Measurements from ENCODE around the gene CORO1A.

Gene CORO1A

DNA sequence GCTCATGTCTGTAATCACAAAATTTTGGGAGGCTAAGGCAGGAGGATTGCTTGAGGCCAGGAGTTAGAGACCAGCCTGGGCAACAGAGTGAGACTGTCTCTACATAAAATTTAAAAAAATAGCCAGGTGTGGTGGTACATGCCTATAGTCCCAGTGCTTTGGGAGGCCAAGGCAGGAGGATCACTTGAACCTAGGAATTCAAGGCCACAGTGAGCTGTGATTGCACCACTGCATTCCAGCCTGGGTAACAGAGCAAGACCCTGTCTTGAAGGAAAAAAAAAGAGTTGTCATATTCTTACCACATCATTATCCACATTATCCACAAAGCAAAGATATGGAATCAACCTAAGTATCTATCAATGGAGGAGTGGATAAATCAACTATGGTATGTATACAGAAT, 39.4 kb upstream of the CORO1A start:
- no peak for DNase-seq (ENCODE audit: low read depth, low spot score)
- no peaks in the 10 kb centered on the region for H3K9me3 ChIP-seq (ENCODE audit: low read depth, low read length)
- TF ChIP-seq POLR2AphosphoS5 (IDR thresholded peaks at IDR 0.05; ENCODE audit: borderline replicate concordance, low read depth, low read length) = no peak
- no peak for TF ChIP-seq FOXP2 (optimal IDR thresholded peaks at IDR 0.05; ENCODE audit: control extremely low read depth, extremely low read length, insufficient read depth)
- TF ChIP-seq EZH2 (IDR thresholded peaks at IDR 0.05) = no peak
- H3K27ac ChIP-seq = no peak overlapping the region
- no peaks in the 10 kb centered on the region for H3K36me3 ChIP-seq (ENCODE audit: insufficient read depth, low read length)
- H3K9ac ChIP-seq (ENCODE audit: insufficient read length) = no peak overlapping the region
- H3K4me3 ChIP-seq = no peak overlapping the region

DNA sequence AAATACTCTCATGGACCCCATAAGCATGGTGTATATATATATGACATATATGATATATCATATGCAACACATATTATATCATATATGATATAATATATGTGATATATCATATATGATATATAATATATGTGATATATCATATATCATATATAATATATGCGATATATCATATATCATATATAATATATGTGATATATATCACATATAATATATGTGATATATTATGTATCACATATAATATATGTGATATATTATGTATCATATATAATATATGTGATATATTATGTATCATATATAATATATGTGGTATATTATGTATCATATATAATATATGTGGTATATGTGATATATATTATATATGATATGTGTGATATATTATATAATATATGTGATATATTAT, 38.5 kb upstream of the CORO1A start:
- H3K9ac ChIP-seq (ENCODE audit: insufficient read length) = no peak overlapping the region

DNA sequence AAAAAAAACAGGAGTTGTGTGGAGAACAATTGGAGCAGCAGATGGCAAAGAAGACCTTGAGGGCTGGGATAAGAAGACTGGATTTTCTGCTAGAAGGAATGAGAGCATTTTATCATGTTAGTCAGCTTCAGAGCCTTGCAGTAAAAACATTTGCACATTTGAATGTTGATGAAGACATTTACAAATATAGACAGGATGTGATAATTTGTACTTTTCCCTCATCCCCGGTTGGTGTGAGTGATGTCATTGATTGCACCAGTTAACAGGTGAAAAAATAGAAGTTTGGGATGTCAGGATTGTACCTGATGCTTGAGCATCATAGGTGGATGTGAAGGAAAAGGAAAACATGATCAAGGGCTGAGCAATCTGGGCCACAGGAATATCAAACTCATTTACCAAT, 37.7 kb upstream of the CORO1A start:
- DNase-seq (ENCODE audit: low read depth, low spot score) = no peak
- TF ChIP-seq POLR2AphosphoS5 (IDR thresholded peaks at IDR 0.05; ENCODE audit: borderline replicate concordance, low read depth, low read length) (no peak), EZH2 (IDR thresholded peaks at IDR 0.05) (no peak), FOXP2 (optimal IDR thresholded peaks at IDR 0.05; ENCODE audit: control extremely low read depth, extremely low read length, insufficient read depth) (no peak)
- no peak overlapping the region for H3K4me3 ChIP-seq
- H3K36me3 ChIP-seq (ENCODE audit: insufficient read depth, low read length) = no peaks in the 10 kb centered on the region
- no peak overlapping the region for H3K27ac ChIP-seq
- no peaks in the 10 kb centered on the region for H3K9me3 ChIP-seq (ENCODE audit: low read depth, low read length)
- H3K9ac ChIP-seq (ENCODE audit: insufficient read length) = no peak overlapping the region

More for the DNA sequence above, 38.5 kb upstream of the CORO1A start:
- Histone ChIP-seq H3K9me3 (ENCODE audit: low read depth, low read length) (no peaks in the 10 kb centered on the region), H3K4me3 (no peak overlapping the region), H3K27ac (no peak overlapping the region), H3K36me3 (ENCODE audit: insufficient read depth, low read length) (no peaks in the 10 kb centered on the region)
- TF ChIP-seq EZH2 (IDR thresholded peaks at IDR 0.05) = no peak
- TF ChIP-seq FOXP2 (optimal IDR thresholded peaks at IDR 0.05; ENCODE audit: control extremely low read depth, extremely low read length, insufficient read depth) = no peak
- TF ChIP-seq POLR2AphosphoS5 (IDR thresholded peaks at IDR 0.05; ENCODE audit: borderline replicate concordance, low read depth, low read length) = no peak
- no peak for DNase-seq (ENCODE audit: low read depth, low spot score)

DNA sequence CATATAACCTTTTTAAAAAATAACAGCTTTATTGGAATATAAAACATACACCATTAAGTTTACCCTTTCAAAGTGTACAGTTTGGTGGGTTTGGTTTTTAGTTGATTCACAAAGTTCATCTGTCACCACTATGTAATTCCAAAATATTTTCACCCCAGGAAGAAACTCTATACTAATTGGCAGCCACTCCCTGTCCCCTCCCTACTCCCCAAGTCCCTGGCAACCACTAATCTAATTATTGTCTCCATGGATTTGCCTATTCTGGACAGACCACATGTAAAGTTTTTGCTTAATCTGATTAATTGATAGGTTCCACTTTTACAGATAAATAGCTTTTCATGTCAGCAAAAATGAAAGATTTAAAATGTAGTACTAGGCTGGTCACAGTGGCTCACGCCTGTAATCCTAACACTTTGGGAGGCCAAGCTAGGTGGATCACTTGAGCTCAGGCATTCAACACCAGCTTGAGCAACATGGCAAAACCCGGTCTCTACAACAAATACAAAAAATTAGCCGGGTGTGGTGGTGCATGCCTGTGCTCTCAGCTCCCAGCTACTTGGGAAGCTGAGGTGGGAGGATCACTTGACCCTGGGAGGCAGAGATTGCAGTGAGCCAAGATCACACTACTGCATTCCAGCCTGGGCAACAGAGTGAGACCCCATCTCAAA, 35.4 kb upstream of the CORO1A start:
- Histone ChIP-seq H3K4me3 (no peak overlapping the region), H3K27ac (no peak overlapping the region), H3K9ac (ENCODE audit: insufficient read length) (no peak overlapping the region), H3K9me3 (ENCODE audit: low read depth, low read length) (no peaks in the 10 kb centered on the region), H3K36me3 (ENCODE audit: insufficient read depth, low read length) (no peaks in the 10 kb centered on the region)
- no peak for DNase-seq (ENCODE audit: low read depth, low spot score)
- TF ChIP-seq FOXP2 (optimal IDR thresholded peaks at IDR 0.05; ENCODE audit: control extremely low read depth, extremely low read length, insufficient read depth) (no peak), POLR2AphosphoS5 (IDR thresholded peaks at IDR 0.05; ENCODE audit: borderline replicate concordance, low read depth, low read length) (no peak), EZH2 (IDR thresholded peaks at IDR 0.05) (no peak)

DNA sequence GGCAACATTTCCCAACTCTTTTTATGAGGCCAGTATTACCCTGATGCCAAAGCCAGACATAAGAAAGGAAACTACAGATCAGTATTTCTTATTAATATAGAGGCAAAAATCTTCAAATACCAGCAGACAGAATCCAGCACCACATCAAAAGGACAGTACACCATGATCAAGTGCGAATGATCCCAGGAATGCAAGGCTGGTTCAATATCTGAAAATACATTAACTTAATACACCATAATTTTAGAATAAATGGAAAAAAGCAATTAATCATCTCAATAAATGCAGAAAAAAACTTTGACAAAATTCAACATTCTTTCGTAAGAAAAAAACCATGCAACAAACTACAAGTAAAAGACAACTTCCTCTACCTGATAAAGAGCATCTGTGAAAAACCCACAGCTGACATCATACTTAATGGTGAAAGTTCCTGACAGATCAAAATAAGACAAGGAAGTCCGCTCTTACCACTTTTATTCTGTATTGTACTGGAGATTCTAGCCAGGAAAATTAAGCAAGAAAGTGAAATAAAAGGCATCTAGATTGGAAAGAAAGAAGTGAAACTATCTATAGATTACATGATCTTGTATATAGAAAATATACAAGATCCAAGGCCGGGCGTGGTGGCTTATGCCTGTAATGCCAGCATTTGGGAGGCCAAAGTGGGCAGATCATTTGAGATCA, 34.0 kb upstream of the CORO1A start:
- DNase-seq (ENCODE audit: low read depth, low spot score) = no peak
- Histone ChIP-seq H3K27ac (no peak overlapping the region), H3K9me3 (ENCODE audit: low read depth, low read length) (no peaks in the 10 kb centered on the region), H3K9ac (ENCODE audit: insufficient read length) (no peak overlapping the region), H3K4me3 (no peak overlapping the region), H3K36me3 (ENCODE audit: insufficient read depth, low read length) (no peaks in the 10 kb centered on the region)
- TF ChIP-seq EZH2 (IDR thresholded peaks at IDR 0.05) = no peak

DNA sequence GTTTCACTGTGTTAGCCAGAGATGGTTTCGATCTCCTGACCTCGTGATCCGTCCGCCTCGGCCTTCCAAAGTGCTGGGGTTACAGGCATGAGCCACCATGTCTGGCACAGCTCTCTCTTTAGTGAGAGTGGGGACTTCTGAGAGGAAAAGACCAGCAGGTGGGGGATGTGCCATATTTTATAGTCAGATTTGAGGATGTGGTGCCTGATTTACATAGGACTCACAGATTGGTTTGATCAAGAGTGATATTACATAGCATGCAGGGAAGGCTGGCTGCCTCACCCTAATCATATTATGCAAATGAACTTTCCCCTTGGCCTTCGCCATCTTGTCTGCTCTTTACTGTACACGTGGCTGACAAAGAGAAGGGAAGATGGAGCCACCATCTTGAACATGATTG, 32.3 kb upstream of the CORO1A start:
- H3K9me3 ChIP-seq (ENCODE audit: low read depth, low read length) = no peaks in the 10 kb centered on the region
- no peak for DNase-seq (ENCODE audit: low read depth, low spot score)
- no peak for TF ChIP-seq POLR2AphosphoS5 (IDR thresholded peaks at IDR 0.05; ENCODE audit: borderline replicate concordance, low read depth, low read length)
- no peak for TF ChIP-seq FOXP2 (optimal IDR thresholded peaks at IDR 0.05; ENCODE audit: control extremely low read depth, extremely low read length, insufficient read depth)
- H3K4me3 ChIP-seq = no peak overlapping the region
- no peak overlapping the region for H3K27ac ChIP-seq
- no peak overlapping the region for H3K9ac ChIP-seq (ENCODE audit: insufficient read length)
- H3K36me3 ChIP-seq (ENCODE audit: insufficient read depth, low read length) = no peaks in the 10 kb centered on the region

DNA sequence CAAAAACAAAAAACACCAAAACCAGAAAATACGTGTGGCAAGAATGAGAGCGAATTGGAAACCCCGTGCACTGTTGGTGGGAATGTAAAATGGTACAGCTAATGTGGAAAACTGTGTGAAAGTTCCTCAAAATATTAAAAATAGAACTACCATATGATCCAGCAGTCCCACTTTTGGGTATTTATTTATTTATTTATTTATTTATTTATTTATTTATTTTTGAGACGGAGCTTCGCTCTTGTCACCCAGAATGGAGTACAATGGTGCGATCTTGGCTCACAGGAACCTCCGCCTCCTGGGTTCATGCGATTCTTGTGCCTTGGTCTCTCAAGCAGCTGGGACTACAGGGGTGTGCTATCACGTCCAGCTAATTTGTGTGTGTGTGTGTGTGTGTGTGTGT, 30.9 kb upstream of the CORO1A start:
- H3K36me3 ChIP-seq (ENCODE audit: insufficient read depth, low read length) = no peaks in the 10 kb centered on the region
- no peak overlapping the region for H3K27ac ChIP-seq
- no peak overlapping the region for H3K4me3 ChIP-seq
- no peak for DNase-seq (ENCODE audit: low read depth, low spot score)
- TF ChIP-seq FOXP2 (optimal IDR thresholded peaks at IDR 0.05; ENCODE audit: control extremely low read depth, extremely low read length, insufficient read depth) = no peak
- no peak for TF ChIP-seq POLR2AphosphoS5 (IDR thresholded peaks at IDR 0.05; ENCODE audit: borderline replicate concordance, low read depth, low read length)
- no peak for TF ChIP-seq EZH2 (IDR thresholded peaks at IDR 0.05)
- no peaks in the 10 kb centered on the region for H3K9me3 ChIP-seq (ENCODE audit: low read depth, low read length)
- no peak overlapping the region for H3K9ac ChIP-seq (ENCODE audit: insufficient read length)

DNA sequence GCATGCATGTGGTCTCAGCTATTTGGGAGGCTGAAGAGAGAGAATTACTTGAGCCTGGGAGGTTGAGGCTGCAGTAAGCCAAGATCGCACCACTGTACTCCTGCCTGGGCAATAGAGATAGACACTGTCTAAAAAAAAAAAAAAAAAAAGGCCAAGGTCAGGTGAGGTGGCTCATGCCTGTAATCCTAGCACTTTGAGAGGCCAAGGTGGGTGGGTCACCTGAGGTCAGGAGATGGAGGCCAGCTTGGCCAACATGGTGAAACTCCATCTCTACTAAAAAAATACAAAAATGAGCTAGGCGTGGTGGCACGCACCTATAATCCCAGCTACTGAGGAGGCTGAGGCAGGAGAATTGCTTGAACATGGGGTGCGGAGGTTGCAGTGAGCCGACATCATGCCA, 28.2 kb upstream of the CORO1A start:
- no peak for DNase-seq (ENCODE audit: low read depth, low spot score)
- TF ChIP-seq POLR2AphosphoS5 (IDR thresholded peaks at IDR 0.05; ENCODE audit: borderline replicate concordance, low read depth, low read length) (no peak), EZH2 (IDR thresholded peaks at IDR 0.05) (no peak), FOXP2 (optimal IDR thresholded peaks at IDR 0.05; ENCODE audit: control extremely low read depth, extremely low read length, insufficient read depth) (no peak)
- no peak overlapping the region for H3K27ac ChIP-seq
- H3K9ac ChIP-seq (ENCODE audit: insufficient read length) = no peak overlapping the region
- H3K36me3 ChIP-seq (ENCODE audit: insufficient read depth, low read length) = no peaks in the 10 kb centered on the region
- no peaks in the 10 kb centered on the region for H3K9me3 ChIP-seq (ENCODE audit: low read depth, low read length)
- no peak overlapping the region for H3K4me3 ChIP-seq

DNA sequence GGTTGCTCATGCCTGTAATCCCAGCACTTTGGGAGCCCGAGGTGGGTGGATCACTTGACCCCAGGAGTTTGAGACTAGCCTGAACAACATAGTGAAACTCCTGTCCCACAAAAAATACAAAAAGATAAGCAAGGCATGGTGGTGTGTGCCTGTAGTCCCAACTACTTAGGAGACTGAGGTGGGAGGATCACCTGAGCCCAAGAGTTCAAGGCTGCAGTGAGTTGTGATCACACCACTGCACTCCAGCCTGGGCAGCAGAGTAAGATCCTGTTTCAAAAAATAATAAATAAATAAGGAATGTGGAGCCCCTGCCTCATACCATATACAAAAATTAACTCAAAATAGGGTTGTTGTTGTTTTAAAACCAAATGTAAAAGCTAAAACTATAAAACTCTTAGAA, 26.2 kb upstream of the CORO1A start:
- no peak overlapping the region for H3K4me3 ChIP-seq
- H3K9ac ChIP-seq (ENCODE audit: insufficient read length) = no peak overlapping the region
- no peak overlapping the region for H3K27ac ChIP-seq
- H3K36me3 ChIP-seq (ENCODE audit: insufficient read depth, low read length) = no peaks in the 10 kb centered on the region
- H3K9me3 ChIP-seq (ENCODE audit: low read depth, low read length) = no peaks in the 10 kb centered on the region
- TF ChIP-seq FOXP2 (optimal IDR thresholded peaks at IDR 0.05; ENCODE audit: control extremely low read depth, extremely low read length, insufficient read depth) = no peak
- TF ChIP-seq EZH2 (IDR thresholded peaks at IDR 0.05) = no peak
- no peak for TF ChIP-seq POLR2AphosphoS5 (IDR thresholded peaks at IDR 0.05; ENCODE audit: borderline replicate concordance, low read depth, low read length)
- DNase-seq (ENCODE audit: low read depth, low spot score) = no peak

Measured in SK-N-MC (cell line).